GM10266 (cell line): Measurements from ENCODE around the gene PXYLP1.

Experiments used
- DNase-seq: peaks from one replicate; pipeline ENCODE4 v3.0.0; 2012; ENCODE audit errors: extremely low spot score
- CTCF ChIP-seq: IDR thresholded peaks from 2 replicates; pipeline ENCODE4 v1.5.1; 2012; ENCODE audit warnings: mild to moderate bottlenecking, low read depth; ENCODE audit not compliant: control insufficient read depth, insufficient read depth; ENCODE audit errors: missing control alignments

The PXYLP1 gene

DNA sequence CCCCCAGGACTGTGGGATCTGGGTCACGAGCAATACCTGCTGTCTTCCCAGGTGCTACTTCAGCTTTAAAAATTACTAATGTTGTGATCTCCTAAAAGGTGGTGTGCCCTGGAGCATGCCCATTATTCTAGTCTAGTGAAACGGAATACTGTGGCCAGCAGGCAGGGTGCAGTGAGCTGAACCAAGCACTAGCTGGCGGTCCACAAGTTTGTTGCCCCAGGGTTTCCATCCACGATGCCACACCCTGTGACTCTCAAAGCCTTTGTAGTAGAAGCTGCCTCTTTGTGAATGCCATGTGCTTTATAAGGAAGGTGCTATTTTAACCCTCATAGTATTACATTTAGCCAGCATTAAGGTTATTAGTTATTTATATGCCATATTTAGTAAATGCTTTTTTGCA, 49.1 kb downstream of the PXYLP1 start:
- TF ChIP-seq CTCF = no peak
- DNase-seq = no peak

DNA sequence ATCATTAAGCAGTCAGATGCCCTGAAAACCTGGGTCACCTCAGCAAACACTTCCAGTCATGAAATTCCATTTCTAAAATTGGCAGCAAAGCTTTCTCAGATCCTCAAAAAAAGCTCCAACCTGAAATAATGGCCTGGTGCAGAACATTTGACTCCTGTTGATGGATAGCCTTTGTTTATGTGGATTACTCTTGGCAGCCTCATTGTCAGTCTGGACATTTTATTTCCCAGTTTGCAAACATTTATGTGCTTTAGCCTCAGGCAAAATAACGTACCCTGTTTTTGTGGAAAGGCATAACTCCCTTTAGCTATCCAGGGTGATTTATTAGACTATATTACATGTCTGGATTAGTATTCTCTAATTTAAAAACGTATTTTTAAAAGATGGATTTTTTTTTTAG, 53.9 kb downstream of the PXYLP1 start:
- no peak for DNase-seq
- no peak for TF ChIP-seq CTCF

- DNase-seq = peak; percentile 30
- no peak for TF ChIP-seq CTCF
These were observed 55.2 kb downstream of the PXYLP1 start for GRCh38 chr3:141286856-141287255.

DNA sequence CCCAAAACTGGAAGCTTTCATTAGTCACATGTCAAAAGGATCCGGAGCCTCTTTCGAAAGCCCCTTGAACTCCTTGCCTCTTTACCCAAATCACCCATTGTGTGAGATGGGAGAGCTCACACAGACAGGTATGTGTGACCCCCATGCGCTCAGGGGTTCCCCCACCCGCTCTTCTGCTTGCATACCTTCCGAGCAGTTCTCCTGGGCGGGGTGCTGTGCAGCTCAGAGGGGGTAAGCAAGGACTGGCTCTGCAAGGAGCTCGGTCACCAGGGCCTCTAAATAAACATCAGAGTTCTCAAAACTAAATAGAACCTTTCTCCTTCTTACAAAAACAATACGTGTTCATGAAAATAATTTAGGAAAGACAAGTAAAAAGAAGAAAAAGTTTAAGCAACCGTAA, 55.7 kb downstream of the PXYLP1 start:
- no peak for DNase-seq
- TF ChIP-seq CTCF = no peak

DNA sequence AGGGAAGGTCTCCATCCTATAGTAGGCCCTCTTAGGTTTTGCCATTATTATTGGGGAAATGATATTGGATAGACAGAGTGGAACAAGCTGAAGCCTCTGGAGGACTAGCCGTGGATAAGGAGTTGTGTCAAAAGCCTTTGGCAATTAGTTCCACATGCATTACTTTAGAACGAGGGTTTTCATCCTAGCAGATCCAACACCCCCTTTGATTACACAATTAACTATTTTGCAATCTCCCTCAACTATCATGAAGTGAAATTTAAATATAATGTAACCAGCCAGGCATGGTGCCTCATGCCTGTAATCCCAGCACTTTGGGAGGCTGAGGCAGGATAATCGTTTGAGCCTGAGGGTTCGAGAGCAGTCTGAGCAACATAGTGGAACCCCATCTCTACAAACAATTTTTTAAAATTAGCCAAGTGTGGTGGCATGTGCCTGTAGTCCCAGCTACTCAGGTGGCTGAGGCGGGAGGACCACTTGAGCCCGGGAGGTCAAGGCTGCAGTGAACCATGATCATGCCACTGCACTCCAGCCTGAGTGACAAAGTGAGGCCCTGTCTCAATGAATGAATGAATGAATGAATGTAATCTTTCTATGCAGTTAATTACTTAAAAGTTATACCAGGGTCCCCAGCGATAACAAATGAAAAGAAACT, 56.8 kb downstream of the PXYLP1 start:
- TF ChIP-seq CTCF = no peak
- no peak for DNase-seq

- no peak for TF ChIP-seq CTCF
- no peak for DNase-seq
These were observed 57.7 kb downstream of the PXYLP1 start for GRCh38 chr3:141289228-141289772.

GRCh38 chr3:141291559-141292355, 60.1 kb downstream of the PXYLP1 start:
- DNase-seq = no peak
- TF ChIP-seq CTCF = no peak
